ENCODE measurements around the gene CFAP46.
"Not testable (repeated sequence)": the region's sequence is repeated elsewhere in the genome, so short reads cannot be mapped to it uniquely, and the experiment has no call there.

The CFAP46 gene

DNA sequence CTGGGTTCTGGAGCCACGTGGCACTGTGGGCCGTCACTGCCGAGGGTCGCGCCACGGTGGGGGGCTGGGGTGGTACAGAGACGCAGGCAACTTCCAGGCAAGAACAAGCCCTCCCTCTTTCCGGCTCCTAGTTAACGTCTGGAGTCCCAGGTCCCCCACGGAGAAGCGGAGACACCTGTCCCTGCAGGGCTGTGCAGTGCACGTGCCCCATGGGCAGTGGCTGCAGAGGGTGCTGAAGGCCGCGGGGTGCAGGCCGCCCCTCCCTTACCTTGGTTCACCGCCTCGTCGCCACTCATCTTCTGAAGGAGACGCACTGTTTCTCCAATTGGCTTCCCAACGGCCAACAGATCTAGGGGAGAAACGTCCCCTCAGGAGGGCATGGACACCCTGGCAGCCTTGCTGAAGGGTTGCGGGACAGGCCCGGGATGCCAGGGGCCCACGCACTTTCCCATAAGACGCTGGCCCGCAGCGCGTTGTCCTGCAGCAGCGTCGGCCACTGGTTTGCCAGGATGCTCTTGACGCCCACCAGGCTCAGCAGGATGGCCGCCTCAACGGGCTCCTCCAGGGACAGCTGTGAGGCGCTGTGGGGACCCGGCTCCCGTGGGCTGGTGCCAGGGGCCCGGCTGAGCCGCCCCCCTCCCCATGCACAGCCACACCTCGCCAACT, 132.1 kb downstream of the CFAP46 start:
- no peak for DNase-seq (ENCODE audit: low read depth in 4 of 4, low spot score in 1 of 4)

DNA sequence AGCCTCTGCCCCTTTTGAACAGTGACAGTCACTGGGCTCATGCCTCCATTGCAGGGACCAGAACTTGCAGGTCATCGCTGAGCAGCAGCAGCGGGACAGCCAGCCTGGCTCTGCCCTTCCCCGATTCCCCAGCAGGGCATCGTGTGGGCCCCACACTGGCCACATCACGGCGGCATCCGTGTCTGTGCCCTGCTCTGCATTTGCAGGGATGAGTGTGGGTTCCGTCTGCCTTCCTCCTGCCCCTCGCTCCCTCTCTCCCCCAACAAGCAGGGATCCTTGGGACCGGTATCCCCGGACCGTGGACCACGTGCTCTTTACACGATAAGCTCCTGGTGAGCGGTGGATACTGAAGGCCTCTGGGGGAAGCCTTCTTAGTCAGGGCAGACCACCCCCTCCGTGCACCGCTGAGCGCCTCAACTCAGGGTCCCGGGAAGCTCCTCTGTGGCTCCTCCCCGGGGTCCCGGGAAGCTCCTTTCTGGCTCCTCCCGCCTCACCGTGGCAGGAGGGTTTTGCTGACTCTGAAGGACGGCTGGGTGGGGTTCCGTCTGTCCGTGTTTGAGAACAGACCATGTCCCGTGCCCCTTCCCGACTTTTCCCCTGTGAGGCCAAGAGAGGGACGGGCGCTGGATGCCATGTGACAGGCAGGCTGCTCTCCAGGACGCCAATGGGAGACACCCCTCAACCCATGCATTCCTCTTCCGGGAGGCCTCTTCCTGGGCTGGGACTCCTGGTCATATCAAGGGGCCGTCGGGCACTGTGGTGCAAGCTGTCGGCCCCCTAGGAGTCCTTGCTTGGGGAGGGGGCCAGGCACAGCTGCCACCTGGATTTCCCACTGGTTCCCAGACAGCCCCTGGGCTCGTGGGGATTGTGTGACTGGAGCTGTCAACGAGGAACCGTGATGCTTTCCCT, 132.9 kb downstream of the CFAP46 start:
- no peak for DNase-seq (ENCODE audit: low read depth in 4 of 4, low spot score in 1 of 4)

DNA sequence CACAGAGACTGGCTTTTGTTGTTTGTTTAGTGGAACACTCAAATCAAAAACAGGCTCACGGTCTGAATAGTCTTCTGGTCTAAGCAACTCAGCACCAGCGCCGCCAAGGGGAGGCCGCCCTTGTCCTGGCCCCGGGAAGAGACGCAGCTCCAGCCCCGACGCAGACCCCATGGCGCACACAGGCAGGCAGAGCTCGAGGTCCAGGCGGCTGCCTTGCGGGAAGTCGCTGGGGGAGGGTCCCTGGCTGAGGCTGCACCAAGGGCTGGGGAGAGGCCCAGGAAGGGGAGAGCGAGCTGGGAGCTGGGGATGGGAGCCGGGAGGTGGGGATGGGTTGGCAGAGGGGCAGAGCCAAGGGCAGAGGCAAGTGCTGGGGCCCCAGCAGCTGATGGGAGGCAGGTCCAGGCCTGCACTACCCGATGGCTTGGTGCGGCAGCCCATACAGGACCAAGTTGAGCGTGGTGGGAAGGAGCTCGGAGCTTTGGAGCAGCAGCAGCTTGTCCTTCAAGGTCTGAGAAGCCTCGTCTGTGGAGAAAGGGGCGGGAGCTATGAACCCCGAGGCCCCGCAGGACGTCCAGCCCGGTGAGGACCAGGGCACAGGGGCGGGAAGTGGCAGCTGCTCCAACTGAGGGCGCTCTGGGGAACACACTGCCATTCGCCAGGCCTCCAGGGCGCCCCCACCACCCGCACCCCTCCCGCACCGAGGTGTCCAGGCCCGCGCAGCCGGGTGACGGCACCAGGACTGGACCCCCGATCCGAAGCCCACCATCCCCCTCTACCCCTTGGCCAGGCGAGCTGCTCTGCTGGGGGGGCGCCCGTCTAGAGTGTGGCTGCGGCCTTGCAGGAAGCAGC, 133.8 kb downstream of the CFAP46 start:
- DNase-seq (ENCODE audit: low read depth in 4 of 4, low spot score in 1 of 4) = no peak

DNA sequence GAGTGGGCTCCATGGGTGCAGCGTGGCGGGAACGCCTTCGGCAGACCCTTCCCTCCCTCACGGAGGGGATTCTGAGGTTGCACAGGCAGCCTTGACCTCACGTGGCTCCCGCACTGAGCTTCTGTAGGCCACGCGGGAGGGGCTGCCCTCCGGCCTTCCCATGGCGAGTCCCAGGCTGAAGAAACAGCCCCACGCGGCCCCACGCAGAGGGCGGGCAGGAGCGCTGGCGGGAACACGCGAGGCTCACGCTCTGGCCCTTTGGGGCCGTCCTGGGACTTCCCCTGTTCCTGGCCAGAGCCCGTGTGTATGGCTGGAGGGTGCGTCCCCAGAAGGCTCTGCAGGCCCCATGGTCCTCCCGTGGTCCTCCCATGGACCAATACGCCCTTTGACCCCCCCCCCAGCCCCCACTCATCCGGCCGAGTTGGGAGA, 134.7 kb downstream of the CFAP46 start:
- DNase-seq (ENCODE audit: low read depth in 4 of 4, low spot score in 1 of 4) = no peak

DNA sequence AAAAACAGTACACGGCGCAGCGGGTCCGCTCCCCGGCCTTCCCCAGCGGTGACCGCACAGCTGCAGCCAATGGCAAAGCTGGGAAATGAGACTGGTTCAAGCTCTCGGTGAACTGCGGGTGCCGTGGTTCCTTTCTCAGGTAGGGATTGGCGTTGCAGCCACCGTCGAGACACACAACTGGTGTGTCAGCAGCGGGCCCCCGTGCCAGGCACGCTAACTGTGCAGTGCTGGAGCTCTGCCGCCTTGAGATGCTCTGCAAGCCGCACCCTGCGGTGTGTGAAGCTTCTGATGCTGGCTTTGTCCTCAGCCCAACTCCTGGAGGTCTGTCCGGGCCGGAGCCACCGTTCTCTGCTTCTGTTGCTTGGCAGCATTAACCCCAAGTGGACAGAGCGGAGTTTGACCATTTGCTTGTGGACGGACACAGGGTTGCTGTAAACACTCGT, 135.8 kb downstream of the CFAP46 start:
- DNase-seq (ENCODE audit: low read depth in 4 of 4, low spot score in 1 of 4) = no peak

DNA sequence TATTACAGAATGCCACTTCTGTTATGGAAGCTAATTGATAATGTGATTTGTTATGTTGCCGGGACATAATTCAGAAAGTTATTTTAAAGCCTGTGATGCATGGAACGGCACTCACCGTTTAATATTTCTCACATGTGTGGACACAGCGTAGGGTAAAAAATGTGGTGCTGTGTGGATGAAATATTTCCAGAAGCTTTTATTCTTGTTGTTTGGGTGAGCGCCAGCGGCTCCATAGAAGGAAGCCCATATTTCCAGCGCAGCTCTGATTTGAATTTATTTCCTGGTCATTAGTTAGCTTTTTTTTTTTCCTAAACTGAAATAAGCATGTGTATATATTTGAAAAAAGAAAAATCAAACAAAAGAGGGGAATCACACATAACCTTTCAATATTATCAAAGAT, 136.3 kb downstream of the CFAP46 start:
- DNase-seq (ENCODE audit: low read depth in 4 of 4, low spot score in 1 of 4) = no peak

DNA sequence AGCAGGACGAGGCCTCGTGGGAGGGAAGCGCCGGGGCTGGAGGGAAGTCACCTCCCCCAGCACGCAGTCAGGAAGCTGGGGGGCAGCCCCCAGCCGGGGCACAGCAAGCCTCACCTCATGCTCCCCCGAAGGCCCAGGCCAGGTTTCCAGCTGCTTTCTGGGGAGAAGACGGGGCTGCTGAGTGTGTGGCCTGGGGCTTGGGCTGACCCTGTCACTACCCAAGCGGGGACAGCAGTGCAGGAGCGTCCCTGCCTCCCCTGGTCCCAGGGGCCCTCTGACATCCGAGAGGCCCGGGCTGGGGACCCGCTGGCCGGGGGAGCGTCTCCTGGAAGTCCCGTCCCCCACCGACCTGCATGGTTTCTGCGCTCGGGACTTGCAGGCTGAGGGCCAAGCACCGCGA, 136.8 kb downstream of the CFAP46 start:
- no peak for DNase-seq (ENCODE audit: low read depth in 4 of 4, low spot score in 1 of 4)

DNA sequence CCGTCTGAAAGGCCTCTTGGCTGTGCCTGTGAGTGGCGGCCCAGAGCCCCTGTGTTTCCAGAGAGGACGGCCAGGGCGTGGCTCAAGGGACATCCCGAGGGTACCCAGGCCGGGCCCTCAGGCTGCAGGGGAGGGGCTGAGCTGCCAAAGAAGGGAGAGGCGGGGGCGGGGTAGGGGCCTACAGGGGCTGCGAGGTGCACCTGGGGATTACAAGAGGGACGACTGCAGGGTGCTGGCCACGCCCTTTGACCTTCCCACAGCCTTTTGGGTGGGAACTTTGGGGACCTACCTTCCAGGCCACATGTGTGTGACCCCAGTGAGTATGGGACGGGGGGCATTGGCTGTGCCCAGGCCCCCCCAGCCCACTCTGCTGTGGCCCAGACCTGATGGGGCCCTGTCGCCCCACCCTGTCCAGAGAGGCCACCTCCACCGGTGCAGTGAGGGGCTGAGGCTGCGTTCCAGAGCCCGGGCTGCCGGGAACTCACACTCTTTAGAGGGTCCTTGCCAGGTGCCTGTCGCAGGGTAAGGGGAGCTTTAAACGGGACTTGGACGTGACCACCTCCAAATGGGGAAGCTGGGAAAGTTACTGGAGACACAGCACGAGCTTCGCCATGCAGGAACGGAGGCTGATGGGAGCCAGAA, 137.5 kb downstream of the CFAP46 start:
- no peak for DNase-seq (ENCODE audit: low read depth in 4 of 4, low spot score in 1 of 4)

DNA sequence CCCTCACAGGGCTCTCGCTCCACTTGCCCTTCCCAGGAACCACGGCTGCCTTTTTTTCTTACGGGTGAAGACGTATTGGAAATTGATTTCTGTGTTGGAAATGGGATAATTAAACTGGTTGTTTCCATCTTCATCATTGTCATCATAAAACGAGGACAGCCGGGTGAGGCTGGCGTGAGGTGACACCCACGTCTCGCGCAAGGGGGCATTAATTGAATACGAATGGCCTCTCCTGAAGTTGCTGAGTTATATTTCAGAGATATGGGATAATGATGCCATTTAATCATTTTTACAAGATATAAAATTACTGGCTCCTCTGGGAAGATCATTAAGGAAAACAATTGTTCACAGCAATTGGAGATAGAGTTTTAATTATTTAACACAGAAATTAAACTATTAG, 138.1 kb downstream of the CFAP46 start:
- no peak for DNase-seq (ENCODE audit: low read depth in 4 of 4, low spot score in 1 of 4)

DNA sequence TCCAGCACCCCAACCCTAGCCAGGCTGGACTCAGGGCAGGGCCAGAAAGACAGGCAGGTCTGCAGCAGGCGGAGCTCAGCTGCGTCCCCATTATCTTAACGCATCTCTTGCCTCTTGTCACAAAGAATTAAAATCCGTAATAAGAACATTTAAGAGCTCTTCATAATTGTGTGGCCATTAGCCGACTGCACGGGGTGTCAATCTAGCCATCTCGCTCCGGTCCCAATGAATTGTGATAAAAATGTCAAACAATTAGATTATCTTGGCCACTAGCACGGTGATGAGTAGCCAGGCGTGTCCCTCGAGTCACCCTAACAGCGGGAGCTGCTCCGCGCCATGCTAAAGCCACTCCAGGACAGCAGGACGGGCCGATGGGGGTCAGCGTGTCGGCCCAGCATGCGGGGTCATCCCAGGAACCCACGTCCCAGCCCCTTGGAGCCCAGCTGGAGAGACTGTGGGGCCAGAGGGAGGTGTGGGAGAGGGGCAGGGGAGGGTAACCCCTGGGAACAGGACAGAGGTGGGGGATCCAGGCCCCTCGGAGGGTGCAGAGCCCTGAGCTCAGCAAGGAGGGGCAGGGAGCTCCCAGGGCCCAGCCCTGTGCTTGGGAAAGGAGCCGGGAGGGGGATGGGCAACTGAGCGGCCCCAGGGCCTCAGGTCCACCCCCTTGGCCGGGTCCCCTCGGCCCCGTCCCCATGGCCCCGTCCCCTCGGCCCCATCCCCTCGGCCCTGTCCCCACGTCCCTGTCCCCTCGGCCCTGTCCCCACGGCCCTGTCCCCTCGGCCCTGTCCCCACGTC, 138.8 kb downstream of the CFAP46 start:
- no peak for DNase-seq (ENCODE audit: low read depth in 4 of 4, low spot score in 1 of 4)

DNA sequence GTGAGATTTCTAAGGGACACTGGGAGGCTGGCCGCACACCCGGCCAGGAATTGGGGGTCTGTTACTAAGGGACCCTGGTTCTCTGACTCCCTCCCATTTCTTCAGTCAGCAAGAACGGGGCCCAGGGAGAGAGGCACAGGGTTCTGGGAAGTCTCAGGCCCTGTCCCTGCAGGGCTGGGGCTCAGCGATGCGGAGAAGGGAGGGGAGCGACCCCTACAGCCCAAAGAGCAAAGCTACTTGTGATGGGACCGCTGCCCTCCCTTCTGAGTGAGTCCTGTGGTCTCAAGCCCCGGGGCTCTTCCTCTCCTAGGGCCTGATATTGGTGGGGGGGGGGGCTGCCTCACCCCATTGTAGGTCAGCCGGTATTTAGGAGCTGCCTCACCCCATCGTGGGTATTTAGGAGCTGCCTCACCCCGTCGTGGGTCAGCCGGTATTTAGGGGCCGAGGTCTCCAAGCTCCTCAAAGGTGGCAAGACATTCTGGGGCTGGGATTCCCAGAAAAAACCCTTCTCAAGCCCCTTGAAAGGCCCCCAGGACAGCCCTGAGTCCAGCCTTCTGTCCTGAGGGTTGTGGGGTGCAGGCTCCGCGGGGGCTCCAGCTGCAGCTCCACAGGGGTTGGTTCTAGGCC, 139.6 kb downstream of the CFAP46 start:
- no peak for DNase-seq (ENCODE audit: low read depth in 4 of 4, low spot score in 1 of 4)

DNA sequence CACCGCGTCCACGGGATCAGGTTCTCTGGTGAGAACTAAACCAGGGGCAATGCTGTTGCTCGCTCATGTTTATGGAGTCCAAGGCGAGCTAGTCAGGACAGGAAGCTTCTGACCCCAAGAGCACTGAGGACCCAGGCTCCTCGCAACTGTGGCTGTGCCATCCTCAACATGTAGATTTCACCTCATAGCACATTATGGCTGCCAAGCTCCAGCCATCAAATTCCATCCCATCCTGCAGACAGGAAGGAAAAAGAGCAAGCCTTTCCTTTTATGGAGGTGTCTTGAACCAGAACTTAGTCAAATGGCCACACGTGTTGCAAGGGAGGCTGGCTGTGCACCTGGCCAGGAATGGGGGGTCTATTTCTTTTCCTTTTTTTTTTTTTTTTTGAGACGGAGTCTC, 140.3 kb downstream of the CFAP46 start:
- DNase-seq (ENCODE audit: low read depth in 4 of 4, low spot score in 1 of 4) = no peak

DNA sequence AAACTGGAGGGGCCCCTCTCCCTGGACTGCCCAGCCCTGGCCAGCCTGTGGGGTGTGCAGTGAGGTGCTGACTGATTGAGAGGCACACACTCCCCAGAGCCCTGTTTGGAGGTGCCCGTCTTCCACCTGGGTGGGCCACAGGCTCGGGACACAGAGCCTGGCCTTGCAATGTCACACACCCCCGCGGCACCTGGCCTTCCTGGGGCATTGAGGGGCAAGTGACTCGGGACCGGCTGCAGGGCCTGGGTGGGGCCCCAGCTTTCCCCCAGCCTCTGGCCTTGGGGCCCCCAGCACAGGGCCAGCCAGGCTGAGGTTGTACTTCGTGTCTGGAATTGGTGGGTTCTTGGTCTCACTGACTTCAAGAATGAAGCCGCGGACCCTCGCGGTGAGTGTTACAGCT, 142.5 kb downstream of the CFAP46 start:
- no peak for DNase-seq (ENCODE audit: low read depth in 4 of 4, low spot score in 1 of 4)

DNA sequence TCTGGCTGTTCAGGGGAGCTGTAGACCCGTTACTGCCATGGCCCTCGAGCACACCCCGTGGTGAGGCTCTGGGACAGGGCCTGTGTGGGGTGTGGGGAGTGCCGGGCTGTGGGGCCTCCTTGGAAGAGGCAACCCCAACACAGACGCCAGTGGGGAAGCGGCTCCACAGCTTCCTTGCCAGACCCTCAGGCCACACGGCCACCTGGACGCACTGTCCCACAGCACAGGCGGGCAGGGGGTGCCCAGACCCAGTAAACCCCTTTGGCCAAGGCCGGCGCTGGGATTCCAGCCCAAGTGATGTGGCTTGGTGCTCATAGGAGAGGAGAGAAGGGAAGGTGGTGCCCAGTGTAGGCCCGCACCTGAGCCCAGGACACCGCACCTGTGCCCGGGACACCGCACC, 143.5 kb downstream of the CFAP46 start:
- DNase-seq (ENCODE audit: low read depth in 4 of 4, low spot score in 1 of 4) = no peak

DNA sequence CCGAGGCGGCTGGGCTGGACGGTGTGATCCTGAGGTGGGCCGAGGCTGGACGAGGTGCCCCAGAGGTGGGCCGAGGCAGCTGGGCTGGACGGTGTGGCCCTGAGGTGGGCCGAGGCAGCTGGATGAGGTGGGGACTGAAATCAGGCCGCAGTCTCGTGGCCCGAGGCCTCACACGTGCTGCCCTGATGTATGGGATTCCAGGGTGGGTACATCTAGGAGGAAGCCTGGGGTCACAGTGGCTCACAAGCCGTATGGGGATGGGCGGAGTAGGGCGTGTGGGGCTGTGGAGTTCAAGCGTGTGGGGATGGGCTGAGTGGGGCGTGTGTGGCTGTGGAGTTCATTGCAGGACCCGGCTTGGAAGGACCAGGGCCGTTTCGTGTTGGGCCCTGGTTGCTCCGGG, 144.0 kb downstream of the CFAP46 start:
- DNase-seq (ENCODE audit: low read depth in 4 of 4, low spot score in 1 of 4) = no peak

DNA sequence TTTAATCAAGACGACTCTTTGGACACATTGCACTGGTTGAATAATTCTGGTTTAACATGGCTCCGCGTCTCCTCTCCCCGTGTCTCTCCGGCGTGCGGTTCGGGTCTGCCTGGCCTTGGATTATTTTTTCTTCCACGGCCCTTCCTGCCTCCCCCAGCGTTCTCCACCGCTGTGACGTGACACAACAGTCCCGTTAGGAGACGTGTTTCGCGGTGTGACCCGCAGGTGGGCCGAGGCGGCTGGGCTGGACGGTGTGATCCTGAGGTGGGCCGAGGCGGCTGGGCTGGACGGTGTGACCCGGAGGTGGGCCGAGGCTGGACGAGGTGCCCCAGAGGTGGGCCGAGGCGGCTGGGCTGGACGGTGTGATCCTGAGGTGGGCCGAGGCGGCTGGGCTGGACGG, 144.4 kb downstream of the CFAP46 start:
- DNase-seq (ENCODE audit: low read depth in 4 of 4, low spot score in 1 of 4) = not testable (repeated sequence)

DNA sequence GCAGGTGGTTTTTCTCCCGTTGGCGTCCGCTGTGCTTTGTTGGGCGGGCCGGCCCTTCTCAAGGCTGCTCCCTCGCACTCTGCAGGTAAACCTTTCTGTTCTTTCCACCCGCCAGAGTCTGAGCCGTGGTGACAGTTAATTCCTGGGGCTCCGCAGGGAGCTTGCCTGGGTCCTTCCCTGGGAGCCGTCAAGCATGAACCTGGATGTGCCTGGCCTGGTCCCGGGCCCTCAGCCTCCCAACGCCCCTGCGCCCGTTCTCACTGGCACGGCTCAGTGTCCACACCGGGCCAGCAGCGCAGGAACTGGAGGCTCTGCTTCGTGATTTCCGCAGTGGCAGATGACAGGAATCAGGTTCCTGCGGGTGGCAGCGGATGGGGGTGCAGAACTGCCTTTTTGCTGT, 145.5 kb downstream of the CFAP46 start:
- DNase-seq (ENCODE audit: low read depth in 4 of 4, low spot score in 1 of 4) = no peak

DNA sequence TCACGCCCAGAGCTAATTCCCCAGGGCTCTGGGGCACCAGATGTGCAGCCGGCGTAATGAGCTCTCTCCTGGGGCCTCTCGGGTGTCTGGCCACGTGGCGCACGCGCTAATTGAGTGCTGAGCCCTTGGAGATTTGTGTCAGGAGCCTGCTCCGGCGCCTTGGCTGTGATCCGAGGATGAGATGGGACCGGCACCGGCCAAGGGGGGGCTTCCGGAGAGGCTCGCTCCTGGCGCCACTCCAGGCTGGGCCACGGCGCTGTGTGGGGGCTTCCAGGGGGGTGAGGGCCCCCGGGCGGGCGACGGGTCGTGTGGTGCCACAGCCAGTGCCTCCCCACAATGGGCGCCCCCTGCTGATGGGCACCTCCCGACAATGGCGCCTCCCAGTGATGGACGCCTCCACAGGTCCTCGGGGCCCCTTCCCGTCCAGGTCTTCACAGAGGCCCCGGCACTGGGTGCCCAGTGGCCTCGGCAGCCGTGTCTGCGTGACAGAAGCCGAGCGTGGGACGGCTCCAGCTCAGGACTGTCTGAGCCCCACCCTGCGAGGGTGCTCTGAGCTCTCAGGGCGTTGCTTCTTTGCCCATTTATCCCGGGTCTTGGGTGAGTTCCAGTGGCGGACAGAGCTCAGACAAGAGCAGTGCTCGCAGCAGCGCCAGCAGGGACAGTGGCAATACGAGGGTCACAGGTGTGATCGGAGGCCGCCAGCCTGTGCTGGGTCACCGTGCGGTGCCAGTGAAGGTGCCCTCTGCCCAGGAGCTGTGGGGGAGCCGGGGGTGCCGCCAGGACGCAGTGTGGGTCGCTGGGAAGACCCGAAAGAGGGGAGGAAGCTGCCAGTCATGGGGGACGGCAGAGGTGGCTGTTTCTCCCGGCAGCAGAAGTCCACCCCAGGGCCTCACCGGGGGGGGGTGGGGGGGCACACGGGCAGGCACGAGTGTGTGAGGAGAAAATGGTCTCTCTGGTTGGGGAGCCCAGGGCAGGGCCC, 148.2 kb downstream of the CFAP46 start:
- DNase-seq (ENCODE audit: low read depth in 4 of 4, low spot score in 1 of 4) = no peak

DNA sequence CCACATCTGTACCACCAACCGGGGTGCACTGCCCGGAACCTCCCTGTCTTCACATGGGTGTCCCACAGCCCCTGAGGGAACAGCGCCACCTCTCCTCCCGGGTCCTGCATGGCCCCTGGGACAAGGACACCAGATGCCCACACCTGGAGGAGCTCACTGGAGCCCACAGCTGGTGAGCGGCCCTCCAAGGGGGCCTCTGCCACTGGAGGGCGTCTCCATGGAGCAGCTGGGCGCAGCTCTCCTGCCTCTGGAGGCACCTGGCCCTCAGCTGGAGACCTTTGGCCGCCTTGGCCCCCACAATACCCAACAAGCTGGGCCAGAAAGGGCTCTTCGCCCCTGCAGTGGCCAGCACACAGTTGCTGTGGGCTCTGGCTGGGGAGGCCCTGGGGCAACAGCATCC, 149.2 kb downstream of the CFAP46 start:
- no peak for DNase-seq (ENCODE audit: low read depth in 4 of 4, low spot score in 1 of 4)

Data from stimulated activated CD4-positive, alpha-beta T cell treated with anti-CD3 and anti-CD28 coated beads, Interleukin-1b, Interleukin-23, amount 100 ng/mL, for 24 hours (primary cell).